Transverse colon (tissue), 4 donors: Measurements from ENCODE around the gene RTN4. TPM values are rescaled to one million over a fixed set of nuclear protein-coding genes. Genes with fewer than 3 reads are reported as not detected.

Experiments used
- DNase-seq: peaks from one replicate; pipeline ENCODE4 v3.0.0-alpha.2; 2019
- H3K27ac ChIP-seq, 4 donors: fragments of 200-600 bp; sonication (generic); 2 replicates each; pipeline ENCODE4 v1.5.1; 2016 to 2018; ENCODE audit warnings: inconsistent platforms in 4 of 4
- H3K27me3 ChIP-seq: fragments of 200-600 bp; sonication (generic); 2 replicates; pipeline ENCODE4 v1.5.1; 2017; ENCODE audit warnings: inconsistent platforms
- H3K36me3 ChIP-seq, 4 donors: fragments of 200-600 bp; sonication (generic); 2 replicates each; pipeline ENCODE4 v1.5.1; 2017 to 2019; ENCODE audit warnings: inconsistent platforms in 4 of 4
- H3K4me1 ChIP-seq, 4 donors: fragments of 200-600 bp; sonication (generic); 2 replicates each; pipeline ENCODE4 v1.5.1; 2017 to 2020; ENCODE audit warnings: inconsistent platforms in 4 of 4
- H3K4me3 ChIP-seq, 4 donors: fragments of 200-600 bp; sonication (generic); 1 replicate in 1 of 4; 2 replicates in 3 of 4; pipeline versions ENCODE4 v1.5.1 to v1.6.1; 2017 to 2019; ENCODE audit warnings: inconsistent platforms in 4 of 4
- H3K9me3 ChIP-seq, 2 donors: fragments of 200-600 bp; sonication (generic); 2 replicates each; pipeline ENCODE4 v1.5.1; 2017 to 2019; ENCODE audit warnings: inconsistent platforms in 2 of 2
- CTCF ChIP-seq, 5 experiments: fragments of 200-600 bp in 3 of 5; fragments of 450-650 bp in 2 of 5; sonication (generic) in 3 of 5; IDR thresholded peaks; 1 replicate in 2 of 5; 2 replicates in 3 of 5; pipeline ENCODE4 v1.5.1; 2016 to 2017; ENCODE audit warnings: antibody characterized with exemption in 5 of 5, inconsistent platforms in 3 of 5, mild to moderate bottlenecking in 2 of 5, moderate library complexity in 1 of 5
- EP300 ChIP-seq: sonication (generic); formaldehyde crosslinking; IDR thresholded peaks from one replicate; pipeline ENCODE4 v1.6.1; 2017; ENCODE audit warnings: antibody characterized with exemption, low read depth
- POLR2A ChIP-seq: fragments of 450-650 bp; IDR thresholded peaks from one replicate; pipeline ENCODE4 v1.6.1; 2016; ENCODE audit warnings: antibody characterized with exemption, mild to moderate bottlenecking, moderate library complexity
- POLR2AphosphoS5 ChIP-seq, 3 donors: sonication (generic); formaldehyde crosslinking; IDR thresholded peaks; one replicate each; pipeline ENCODE4 v1.6.1; 2016; ENCODE audit warnings: antibody characterized with exemption in 3 of 3
- WGBS, 2 donors: methylation state at CpG; one replicate each; pipeline ENCODE4 v1.1.5; 2018; ENCODE audit warnings: low coverage in 1 of 2; 5-methylcytosine and 5-hydroxymethylcytosine counted together
- in situ Hi-C, 4 donors: fragments of 200-750 bp; cut with MboI; loops; one replicate each; pipeline versions ENCODE4 v1.15.0 to v1.15.1; 2017; ENCODE audit warnings: low sequenced_read_pairs in 3 of 4, low pct_ligation_motif_present in 1 of 4, low pct_unique_long_range_greater_than_20kb in 1 of 4
- intact Hi-C: fragments of 100-400 bp; cut with DNase I; formaldehyde crosslinking; loops from one replicate; pipeline ENCODE4 v1.15.1; 2023; ENCODE audit warnings: low total_unique reads
- total RNA-seq, 4 donors: library from RNA; depleted of rRNA; stranded (reverse); fragments of >200 nt; gene quantifications; one replicate each; pipeline ENCODE4 v1.1.0, GENCODE V29; 2016

Gene RTN4
- total RNA-seq, 4 donors from 2014 or later, result 82.2 to 212 (median 183) TPM

- Histone ChIP-seq H3K27ac (no peak overlapping the region), H3K9me3 (no peaks in the 10 kb centered on the region), H3K4me3 (no peak overlapping the region), H3K4me1 (no peaks in the 10 kb centered on the region), H3K27me3 (no peaks in the 10 kb centered on the region), H3K36me3 (no peaks in the 10 kb centered on the region)
- DNase-seq, result no peak
- intact Hi-C loops (no loop called here), in situ Hi-C loops (no loop called here)
- TF ChIP-seq EP300, result no peak
- no peak for TF ChIP-seq POLR2AphosphoS5 (IDR thresholded peaks at IDR 0.05)
- TF ChIP-seq POLR2A, result no peak
- TF ChIP-seq CTCF (IDR thresholded peaks at IDR 0.05), result no peak
- WGBS, 2 donors, result 67 to 88% methylated on average over 1 to 4 of the region's 4 CpGs
Observed at GRCh38 chr2:54928719-54929118, 121.5 kb downstream of the RTN4 start.

- no peak overlapping the region for H3K27ac ChIP-seq
- no peak overlapping the region for H3K4me3 ChIP-seq
- 78 to 94% methylated on average over 6 to 16 of the region's 16 CpGs for WGBS, 2 donors
- no peaks in the 10 kb centered on the region for H3K36me3 ChIP-seq
- no peak for TF ChIP-seq POLR2AphosphoS5 (IDR thresholded peaks at IDR 0.05)
- TF ChIP-seq EP300, result no peak
- TF ChIP-seq POLR2A, result no peak
- no peak for TF ChIP-seq CTCF (IDR thresholded peaks at IDR 0.05)
- in situ Hi-C loops, result no loop called here
- intact Hi-C loops, result no loop called here
- H3K4me1 ChIP-seq, result no peaks in the 10 kb centered on the region
- no peaks in the 10 kb centered on the region for H3K9me3 ChIP-seq
- no peak for DNase-seq
- H3K27me3 ChIP-seq, result no peaks in the 10 kb centered on the region
Observed at GRCh38 chr2:54927751-54928615, 122.3 kb downstream of the RTN4 start.

- Histone ChIP-seq H3K4me1 (no peaks in the 10 kb centered on the region), H3K36me3 (no peaks in the 10 kb centered on the region), H3K9me3 (no peaks in the 10 kb centered on the region), H3K27ac (no peak overlapping the region), H3K4me3 (no peak overlapping the region), H3K27me3 (no peaks in the 10 kb centered on the region)
- WGBS, 2 donors, result 84% methylated on average over 8 of the region's 8 CpGs; no CpG with 5 or more reads in 1 of the 2 donors
- in situ Hi-C loops (no loop called here), intact Hi-C loops (no loop called here)
- no peak for DNase-seq
- no peak for TF ChIP-seq POLR2A
- TF ChIP-seq EP300, result no peak
- no peak for TF ChIP-seq CTCF (IDR thresholded peaks at IDR 0.05)
- TF ChIP-seq POLR2AphosphoS5 (IDR thresholded peaks at IDR 0.05), result no peak
Observed at GRCh38 chr2:54927085-54927750, 123.0 kb downstream of the RTN4 start.

- Histone ChIP-seq H3K4me3 (no peak overlapping the region), H3K27ac (no peak overlapping the region), H3K36me3 (no peaks in the 10 kb centered on the region), H3K9me3 (peaks cover 0 to 5% of the 10 kb centered on the region in 2 donors), H3K27me3 (no peaks in the 10 kb centered on the region), H3K4me1 (no peaks in the 10 kb centered on the region)
- in situ Hi-C loops, result no loop called here
- DNase-seq, result no peak
- 91 to 93% methylated on average over 3 to 4 of the region's 4 CpGs for WGBS, 2 donors
- intact Hi-C loops, result no loop called here
- no peak for TF ChIP-seq POLR2AphosphoS5 (IDR thresholded peaks at IDR 0.05)
- TF ChIP-seq POLR2A, result no peak
- TF ChIP-seq CTCF (IDR thresholded peaks at IDR 0.05), result no peak
- TF ChIP-seq EP300, result no peak
Observed at GRCh38 chr2:54925022-54925421, 125.2 kb downstream of the RTN4 start.
